HG03045 (cell line): ENCODE results near the gene TNIP2.
"Not testable (repeated sequence)": the region's sequence is repeated elsewhere in the genome, so short reads cannot be mapped to it uniquely, and the experiment has no call there.

Experiments
- ATAC-seq: cut with Tn5 transposase; IDR thresholded peaks from one replicate; pipeline ENCODE4 v1.9.1; 2021; ENCODE audit warnings: mild to moderate bottlenecking, moderate library complexity; ENCODE audit not compliant: unreplicated experiment

The TNIP2 gene

DNA sequence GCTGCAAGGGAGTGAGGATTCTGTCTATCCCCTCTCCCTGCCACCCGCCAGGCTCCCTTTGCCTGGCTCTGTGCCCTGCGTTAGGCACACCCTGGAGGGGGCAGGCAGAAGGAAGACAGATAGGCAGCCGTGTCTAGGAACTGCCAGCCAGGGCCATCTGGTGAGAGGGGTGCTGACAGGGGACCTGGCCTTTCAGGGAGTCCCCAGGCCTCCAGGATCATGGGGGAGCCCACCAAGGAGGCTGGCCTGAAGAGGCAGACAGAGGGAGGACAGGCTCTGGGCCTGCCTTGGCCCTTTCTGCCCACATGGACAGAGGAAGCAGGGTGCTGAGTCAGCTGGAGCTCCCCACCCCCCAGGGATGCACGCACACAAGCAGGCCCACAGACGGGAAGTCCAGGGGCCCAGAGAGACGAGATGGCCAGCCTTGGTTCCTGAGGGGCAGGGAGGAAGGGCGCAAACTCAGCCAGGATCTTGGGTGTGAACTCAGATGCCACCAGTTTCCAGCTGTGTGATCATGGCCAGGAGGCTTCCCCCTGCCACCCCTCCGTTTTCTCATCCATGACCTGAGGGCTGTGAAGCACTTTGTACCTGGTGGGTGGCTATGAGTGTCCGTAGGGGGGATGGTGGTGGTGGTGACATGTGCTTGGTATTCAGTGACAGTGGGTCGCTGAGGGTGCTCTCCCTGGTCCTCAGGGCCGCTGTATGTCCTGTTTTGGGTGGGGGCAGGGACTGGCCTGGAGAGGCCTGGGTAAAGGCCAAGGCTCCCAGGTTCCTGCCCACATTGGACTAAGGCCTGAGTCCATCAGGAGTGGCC, 38.6 kb upstream of the TNIP2 start:
- no peak for ATAC-seq

DNA sequence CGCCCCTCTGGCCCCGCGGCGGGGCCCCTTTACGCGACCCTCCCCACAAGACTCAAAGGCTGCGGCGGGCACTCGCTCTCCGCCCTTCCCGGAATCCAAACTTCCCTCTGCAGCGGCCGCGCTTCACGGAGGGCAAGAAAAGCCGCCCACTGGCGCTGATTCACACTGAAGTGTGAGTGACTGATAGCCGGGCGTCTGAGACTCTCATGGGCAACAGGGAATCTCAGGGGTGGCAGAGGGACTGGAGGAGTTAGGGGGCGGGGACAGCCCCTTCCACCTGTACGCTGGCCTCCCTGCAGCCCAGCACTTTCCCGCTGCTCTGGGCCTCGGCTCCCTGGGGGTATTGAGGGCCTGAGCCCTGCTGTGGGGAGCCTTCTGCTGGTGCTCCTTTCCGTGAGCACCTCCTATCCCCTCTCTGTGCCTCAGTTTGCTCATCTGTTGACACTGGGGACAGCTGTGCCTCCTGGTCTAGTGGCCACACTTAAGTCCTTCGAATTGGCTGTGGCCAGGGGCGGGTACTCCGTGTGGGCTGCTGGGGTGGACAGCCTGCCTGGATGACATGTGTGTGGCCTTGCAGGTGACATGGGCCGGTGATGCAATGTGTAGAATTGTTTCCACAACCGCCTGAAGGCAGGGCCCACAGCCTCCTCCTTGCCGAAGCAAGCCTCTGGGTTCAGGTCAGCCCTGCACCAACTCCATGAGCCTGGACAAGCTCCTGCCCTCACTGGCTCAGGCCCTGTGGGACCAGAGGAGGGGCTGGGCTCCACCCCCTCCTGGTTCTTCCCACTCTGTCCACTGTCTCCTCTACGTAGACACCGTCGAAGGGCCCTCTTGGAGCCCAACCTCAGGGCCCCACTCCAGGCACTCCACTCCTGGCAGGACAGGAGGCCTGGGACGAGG, 37.7 kb upstream of the TNIP2 start:
- no peak for ATAC-seq

DNA sequence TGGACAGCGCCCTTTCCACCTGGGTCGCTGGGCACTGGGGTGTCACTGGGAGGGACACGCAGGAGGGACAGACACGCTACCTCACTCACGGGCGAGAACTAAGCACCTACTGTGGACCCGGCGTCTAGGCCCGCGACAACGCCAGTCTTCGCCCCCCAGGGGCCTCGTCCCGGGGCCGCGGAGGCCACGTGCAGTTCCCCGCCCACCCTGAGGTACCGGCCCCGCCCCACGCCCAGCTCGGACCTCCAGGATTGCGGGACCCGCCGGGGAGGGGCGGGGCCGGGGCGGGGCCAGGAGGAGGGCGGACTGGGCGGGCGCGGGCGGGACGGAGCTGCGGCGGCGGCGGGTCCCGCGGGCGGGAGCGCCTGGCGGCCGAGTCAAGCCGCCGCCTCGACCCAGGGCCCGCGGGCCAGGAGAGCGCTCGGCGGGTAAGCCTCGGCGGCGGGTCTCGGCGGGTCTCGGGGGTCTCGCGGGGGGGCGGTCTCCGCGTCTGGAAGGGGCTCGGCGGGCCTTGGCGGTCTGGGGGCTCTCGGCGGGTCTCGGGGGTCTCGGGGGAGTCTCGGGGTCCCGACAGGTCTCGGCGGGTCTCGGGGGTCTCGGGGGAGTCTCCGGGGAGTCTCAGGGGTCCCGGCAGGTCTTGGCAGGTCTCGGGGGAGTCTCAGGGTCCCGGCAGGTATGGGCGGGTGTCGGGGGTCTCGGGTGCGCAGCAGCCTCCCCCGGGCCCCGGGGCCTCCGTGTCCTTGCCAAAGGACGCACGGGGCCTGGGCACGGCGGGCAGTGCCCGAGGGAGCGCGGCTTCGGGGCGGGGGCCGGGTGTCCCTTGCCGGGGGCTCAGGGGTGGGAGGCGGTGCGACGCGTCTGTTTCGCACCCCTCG, 36.8 kb upstream of the TNIP2 start, which contains the start of gene SH3BP2:
Gene SH3BP2, plus strand, starts transcription at position 375 of the 875 bp plus-strand sequence. CDS start 27,533 bp downstream, outside the sequence.
- ATAC-seq = peak; percentile 43

DNA sequence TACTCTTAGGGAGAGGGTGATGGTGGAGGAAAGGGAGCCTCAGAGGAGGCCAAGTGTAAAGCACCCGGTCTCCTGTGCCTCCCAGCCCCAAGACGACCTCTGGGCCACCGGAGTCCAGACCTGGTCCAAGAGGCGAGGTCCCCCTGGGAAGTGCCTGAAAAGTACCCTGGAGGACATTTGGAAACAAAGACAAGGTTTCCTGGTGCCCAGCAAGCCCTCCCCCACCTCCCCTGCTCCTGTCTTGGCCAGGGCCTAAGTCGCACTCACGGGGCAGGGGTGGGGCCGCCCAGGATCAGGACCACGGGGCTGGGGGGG, 36.2 kb upstream of the TNIP2 start:
- no peak for ATAC-seq

DNA sequence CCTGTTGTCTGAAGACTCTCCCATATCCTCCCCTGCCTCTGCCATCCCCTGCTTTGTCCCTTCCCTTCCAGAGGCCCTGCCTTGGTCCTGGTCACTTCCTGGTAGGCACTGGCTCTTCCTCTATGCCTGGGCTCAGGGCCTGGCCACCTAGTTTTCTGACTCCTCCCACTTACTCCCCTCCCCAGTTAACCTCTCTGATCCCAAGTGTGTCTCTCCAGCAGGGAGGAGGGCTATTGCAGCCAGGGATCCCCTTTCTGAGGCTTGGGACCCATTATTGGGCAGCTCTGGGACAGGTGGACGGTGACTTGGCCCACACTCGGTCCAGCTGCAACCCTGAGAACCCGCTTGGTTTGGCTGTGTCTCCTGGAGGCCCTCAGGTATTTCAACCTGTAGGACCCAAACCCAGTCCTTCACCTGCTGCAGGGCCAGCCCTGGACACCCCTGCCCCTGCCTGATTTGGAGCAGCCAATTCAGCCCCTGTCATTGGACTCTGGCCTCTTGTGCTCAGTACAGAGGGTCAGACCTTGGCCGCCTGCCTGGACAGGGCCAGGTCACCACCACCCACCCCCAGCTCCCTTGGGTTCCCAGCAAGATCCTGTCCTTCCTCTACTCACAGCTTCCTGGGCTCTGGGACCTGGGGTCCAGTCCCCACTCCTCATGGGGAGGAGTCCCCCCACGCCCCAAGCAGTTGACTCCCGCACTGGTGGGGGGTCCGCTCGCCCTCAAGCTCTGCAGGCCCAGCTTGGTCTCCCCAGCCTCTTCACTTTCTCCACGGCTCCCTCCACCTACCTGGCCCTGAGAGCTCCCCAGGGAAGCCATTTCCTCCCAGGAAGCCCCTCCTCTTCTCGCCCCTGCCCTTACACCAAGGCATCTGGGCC, 35.6 kb upstream of the TNIP2 start:
- ATAC-seq = no peak

DNA sequence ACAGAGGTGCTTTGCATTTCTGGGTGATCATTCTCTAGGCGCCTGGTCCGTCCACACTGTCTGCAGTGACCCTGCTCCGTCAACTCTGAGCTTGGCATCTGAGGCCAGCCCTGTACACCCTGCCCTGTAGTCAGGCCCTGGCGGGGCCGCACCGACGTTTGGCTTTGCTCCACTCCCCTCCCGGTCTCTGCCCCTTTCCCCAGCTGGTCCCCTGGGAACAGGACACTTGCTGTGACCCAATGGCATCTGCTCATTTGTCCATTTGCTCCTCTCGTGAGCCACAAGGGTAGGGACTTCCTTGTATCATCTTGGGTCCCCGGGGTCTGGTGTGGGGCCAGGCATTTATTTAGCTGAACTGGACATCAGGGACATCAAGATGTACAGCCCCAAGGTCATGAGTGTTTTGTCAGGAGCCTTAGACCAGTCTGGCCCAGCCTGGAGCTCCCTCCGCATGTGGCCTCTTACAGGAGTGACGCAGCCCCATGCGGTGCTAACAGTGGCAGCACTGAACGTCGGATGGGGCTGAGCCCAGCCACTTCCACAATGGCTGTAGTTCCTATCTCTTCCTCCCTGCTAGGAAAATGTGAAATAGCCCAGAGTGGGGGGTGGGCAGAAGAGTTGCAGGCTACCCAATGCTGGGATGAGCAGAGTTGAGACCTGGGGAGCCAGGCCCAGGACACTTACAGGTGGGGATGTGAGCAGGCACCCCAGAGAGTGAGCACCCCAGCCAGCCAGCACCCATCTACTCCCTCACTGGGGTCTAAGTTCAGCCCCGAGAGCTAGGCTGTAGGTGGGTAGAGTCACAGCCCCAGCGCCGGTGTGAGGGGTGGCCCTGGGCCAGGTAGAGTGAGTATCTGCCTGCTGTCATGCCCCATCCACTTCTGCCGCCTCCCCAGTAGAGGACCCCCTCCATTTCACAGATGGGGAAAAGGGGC, 34.7 kb upstream of the TNIP2 start:
- ATAC-seq = no peak

DNA sequence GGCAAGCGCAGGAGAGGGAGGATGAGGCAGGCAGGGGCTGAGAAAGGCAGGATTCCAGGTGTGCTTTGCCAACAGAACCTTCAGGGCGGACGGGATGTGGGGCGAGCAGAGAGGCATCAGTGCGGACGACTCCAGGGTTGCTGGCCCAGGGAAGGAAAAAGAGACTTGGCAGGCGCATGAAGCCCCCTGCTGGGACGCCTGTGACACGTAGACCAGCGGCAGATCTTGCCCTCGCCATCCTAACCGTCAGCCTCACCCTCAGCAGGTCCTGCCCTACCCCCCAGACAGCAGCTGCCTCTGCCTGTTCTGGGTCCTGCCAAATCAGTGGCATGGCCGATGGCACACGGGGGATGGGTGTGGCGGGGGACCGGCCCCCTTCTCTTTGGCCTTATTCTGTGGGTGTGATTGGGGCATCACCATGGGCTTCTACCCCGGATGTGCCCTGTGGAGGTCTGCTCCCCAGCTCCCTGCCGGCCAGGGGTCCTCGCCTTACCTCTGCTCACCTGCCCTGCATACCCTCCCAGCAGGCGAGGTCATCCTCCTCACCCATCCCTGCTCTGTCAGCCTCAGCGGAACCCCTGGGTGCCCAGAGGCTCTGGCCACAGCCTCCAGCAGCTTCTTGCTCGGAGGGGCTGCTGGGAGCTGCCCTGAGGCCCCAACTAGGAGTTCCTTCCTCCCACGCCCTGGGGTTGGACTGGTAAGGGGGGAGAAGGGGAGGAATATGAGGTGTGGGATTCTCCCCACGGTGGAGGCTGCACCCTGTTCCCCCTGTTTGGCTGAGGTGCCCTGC, 33.9 kb upstream of the TNIP2 start:
- no peak for ATAC-seq

DNA sequence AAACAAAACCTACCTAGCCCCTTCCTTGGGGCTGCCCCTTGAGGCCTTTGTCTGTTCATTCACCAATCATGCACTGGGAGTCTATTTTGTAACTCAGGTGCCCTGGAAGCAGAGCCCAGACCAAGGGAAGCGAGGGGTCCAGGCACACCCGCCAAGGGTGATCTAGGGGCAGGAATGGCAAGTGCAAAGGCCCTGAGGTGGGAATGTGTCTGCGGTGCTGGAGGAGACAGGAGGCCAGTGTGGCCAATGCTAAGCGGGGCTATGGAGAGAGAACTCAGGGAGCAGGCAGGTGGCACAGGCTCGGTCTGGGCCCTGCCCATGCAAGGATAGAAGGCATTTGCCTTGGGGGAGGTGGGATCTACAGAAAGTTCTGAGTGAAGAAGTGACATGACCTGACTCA, 33.2 kb upstream of the TNIP2 start:
- ATAC-seq = no peak

DNA sequence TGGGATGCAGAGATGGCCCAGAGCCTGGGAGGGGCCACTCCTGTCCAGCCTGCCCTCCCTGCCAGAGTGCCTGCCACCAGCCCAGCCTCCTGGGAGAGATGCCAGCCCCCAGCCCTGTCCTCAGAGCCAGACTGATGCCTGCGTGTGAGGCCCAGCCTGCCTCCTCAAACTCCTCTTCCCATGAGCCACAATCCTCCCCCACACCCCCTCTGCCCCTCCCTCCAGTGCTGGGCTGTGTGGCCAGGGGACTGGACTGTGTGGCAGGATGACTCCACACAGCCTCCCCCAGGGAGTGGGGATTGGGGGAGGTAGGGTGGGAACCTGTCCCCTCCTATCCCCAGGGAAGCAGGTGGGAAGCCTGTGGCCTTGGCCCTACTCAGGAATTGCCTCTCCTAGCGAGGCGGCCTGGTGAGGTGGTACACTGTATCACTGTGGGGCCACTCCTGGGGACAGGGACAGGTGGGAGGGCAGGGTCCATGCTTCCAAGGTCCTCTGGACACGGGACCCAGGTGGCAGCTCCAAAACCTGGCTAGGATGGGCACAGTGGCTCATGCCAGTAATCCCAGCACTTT, 32.5 kb upstream of the TNIP2 start:
- no peak for ATAC-seq

DNA sequence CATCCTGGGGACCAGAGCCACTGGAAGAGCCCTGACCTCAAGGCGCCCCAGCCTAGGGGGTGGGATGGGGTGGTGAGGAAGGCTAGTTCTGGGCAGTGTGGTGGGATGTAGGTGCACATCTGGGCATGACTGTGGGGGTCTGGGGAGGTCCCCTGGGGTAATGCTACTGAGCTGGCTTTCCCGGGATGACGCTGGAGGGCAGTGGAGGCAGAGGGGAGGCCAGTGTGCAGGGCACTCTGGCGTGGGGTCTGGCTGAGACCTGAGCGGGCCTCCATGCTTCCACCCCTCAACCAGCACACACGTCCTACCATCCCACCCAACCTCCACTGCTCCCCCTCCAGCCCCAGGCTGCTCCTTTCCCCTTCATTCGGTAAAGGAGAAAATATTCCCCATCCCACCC, 32.0 kb upstream of the TNIP2 start:
- ATAC-seq = no peak

DNA sequence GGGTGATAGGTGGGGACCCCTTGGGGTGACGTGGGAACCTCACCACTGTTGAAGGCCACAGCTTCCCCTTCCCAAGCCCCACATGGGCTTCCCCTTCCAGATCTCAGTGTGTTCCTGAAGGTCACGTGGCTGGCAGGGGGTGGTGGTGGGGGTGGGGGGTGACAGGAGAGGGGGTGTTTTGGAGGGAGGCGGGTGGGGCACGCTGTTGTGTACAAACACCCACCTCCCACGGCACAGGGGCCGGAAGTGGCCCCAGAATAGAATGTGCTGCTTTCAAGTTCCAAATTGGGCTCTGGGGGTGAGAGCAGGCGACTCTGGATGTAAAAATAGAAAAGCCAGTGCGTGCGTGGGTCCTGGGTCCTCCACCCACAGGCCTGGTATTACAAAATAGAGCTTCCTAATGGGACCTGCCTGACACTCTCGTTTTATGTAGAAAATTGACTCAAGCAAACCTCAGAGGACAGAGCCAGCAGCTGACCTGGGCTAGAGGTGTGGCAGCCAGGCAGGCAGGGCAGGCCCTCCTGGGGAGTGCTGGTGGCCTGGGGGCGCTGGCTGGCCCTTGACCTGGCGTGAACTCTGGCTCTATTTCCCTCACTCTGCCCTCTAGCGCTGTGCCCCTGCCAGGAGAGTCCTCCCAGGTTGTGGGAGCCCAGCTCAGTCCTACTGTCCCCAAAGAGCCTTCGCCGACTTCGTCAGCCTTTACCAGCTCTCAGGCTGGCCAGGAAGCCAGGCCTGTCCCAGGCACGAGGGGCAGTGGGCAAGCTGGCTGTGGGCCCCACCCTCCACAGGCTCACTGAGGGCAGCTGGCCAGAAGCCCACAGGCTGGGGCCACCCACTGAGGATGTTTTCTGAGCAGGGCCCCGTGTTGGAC, 31.3 kb upstream of the TNIP2 start:
- peak; percentile 70 for ATAC-seq

DNA sequence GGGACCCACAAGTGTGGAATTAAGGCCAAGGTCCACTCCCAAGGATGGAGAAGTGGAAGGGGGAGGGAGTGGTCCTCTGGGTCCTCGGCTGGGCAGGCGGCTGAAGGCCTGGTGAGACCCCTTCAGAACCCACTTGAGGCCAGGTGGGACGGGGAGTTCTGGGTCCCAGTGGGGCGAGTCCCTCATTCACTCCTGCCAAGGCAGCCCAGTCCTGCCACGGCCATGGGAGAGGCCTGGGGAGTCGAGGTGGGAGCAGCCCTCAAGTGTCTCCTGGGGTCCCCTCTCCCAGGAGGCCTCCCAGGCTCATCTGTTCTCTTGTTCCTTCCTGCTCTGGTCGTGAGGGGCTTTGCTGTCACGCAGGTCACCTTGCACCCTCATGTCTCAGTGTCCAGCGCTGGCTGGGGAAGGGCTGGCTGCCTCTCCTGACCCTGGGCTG, 30.7 kb upstream of the TNIP2 start:
- no peak for ATAC-seq

DNA sequence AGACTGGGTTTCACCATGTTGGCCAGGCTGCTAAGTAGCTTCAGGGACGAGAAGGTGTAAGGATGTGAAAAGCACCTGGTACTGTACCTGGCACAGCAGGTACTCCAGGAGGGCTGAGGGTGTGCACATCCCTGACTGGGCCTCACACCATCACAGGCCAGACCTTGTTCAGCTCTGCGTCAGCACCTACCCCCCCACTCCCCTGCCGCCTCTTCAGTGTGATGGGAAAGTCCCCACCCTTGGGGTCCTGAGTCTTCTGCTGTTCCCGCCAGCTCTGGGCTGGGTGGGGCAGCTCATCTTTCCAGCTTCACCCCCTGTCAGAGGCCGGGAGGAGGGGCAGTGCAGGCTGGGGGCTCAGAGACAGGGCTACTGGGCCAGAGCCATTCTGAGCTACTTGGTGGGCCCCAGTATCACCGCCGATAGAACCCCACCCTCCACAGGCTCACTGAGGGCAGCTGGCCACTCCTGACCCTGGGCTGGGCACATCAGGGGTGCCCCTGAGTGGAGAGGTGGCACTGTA, 30.1 kb upstream of the TNIP2 start:
- ATAC-seq = no peak

DNA sequence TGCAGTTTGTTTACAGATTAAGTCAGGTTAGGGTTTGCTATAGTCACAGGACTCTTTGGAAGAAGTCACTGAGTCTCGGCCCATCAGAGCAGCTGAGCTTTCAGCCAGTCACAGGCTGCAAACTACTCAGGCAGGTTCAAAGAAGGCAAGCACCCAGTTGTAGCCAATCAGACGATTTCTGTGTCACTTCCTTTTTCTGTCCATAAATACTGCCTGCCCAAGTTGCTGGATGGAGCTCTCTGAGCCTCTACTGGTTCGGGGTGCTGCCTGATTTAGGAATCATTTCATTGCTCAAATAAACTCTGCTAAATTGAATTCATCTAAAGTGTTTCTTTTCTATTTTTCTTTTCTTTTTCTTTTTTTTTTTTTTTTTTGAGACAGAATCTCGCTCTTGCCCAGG, 29.5 kb upstream of the TNIP2 start:
- ATAC-seq = no peak

DNA sequence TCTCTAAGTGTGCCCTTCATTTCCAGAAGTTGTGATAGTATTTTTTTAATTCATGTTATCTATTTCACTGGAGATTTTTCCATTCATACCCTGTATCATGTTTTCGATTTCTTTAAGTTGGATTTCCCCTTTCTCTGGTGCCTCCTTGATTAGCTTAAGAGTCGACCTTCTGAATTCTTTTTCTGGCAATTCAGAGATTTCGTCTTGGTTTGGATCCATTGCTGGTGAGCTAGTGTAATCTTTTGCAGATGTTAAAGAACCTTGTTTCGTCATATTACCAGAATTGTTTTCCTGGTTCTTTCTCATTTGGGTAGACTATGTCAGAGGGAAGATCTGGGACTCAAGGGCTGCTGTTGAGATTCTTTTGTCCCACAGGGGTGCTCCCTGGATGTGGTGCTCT, 27.7 kb upstream of the TNIP2 start:
- ATAC-seq = no peak

DNA sequence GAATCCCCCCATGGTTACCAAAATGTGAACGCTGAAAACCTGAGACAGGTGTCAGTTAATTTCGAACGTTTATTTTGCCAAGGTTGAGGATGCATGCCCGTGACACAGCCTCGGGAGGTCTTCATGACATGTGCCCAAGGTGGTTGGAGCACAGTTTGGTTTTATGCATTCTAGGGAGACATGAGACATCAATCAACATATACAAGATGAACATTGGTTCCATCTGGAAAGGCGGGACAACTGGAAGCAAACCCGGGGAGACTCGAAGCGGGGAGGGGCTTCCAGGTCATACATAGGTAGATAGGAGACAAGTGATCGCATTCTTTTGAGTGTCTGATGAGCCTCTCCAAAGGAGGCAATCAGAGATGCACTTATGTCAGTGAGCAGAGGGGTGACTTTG, 25.8 kb upstream of the TNIP2 start:
- ATAC-seq = no peak

DNA sequence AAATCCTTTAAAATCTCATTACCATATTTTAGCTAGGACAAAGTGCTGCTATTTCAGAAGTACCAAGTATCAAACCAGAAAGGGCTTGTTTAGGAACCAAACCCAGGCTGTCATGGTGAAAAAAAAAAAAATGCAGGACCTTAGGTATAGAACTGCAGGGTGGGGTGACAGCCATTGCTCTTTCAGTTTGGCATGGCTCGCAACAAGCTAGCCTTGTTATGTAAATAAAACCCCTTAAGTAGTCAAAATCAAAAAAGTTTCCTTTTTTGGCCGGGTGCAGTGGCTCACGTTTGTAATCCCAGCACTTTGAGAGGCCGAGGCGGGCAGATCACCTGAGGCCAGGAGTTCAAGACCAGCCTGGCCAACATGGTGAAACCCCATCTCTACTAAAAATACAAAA, 24.5 kb upstream of the TNIP2 start:
- not testable (repeated sequence) for ATAC-seq
